Daoy (cell line): ENCODE results near the gene SERTM1. TPM values are rescaled to one million over a fixed set of nuclear protein-coding genes. Genes with fewer than 3 reads are reported as not detected.

Source experiments
- DNase-seq: peaks from one replicate; pipeline ENCODE4 v3.0.0-alpha.2; 2015; ENCODE audit warnings: low read depth
- total RNA-seq: library from RNA; depleted of rRNA; stranded (reverse); fragments of >200 nt; shearing (Covaris generic); gene quantifications from 2 replicates; pipeline ENCODE4 v1.2.3, GENCODE V29; 2014; rRNA removed

SERTM1 gene
- total RNA-seq, 1 experiment from 2014 or later: not detected

- DNase-seq: no peak
These were observed 36.6 kb downstream of the SERTM1 start for GRCh38 chr13:36710396-36710795.

GRCh38 chr13:36712290-36712689 is 38.5 kb downstream of the SERTM1 start:
- no peak for DNase-seq

- peak; percentile 22 for DNase-seq
These were observed 39.0 kb downstream of the SERTM1 start for GRCh38 chr13:36712770-36713169.

- no peak for DNase-seq
These were observed 40.1 kb downstream of the SERTM1 start for GRCh38 chr13:36713887-36714286.

- no peak for DNase-seq
These were observed 42.0 kb downstream of the SERTM1 start for GRCh38 chr13:36715841-36716240.

GRCh38 chr13:36717017-36717416 is 43.2 kb downstream of the SERTM1 start:
- no peak for DNase-seq

- DNase-seq: peak; percentile 41
These were observed 44.2 kb downstream of the SERTM1 start for GRCh38 chr13:36717966-36718545.

GRCh38 chr13:36718686-36719085 is 44.9 kb downstream of the SERTM1 start:
- no peak for DNase-seq

- no peak for DNase-seq
These were observed 50.3 kb downstream of the SERTM1 start for GRCh38 chr13:36724141-36724540.

GRCh38 chr13:36725936-36726335 is 52.1 kb downstream of the SERTM1 start:
- no peak for DNase-seq

GRCh38 chr13:36728006-36728405 is 54.2 kb downstream of the SERTM1 start:
- no peak for DNase-seq

- peak; percentile 15 for DNase-seq
These were observed 62.4 kb downstream of the SERTM1 start for GRCh38 chr13:36736119-36736726.

- DNase-seq: no peak
These were observed 63.8 kb downstream of the SERTM1 start for GRCh38 chr13:36737524-36738083.

GRCh38 chr13:36745436-36745835 is 71.6 kb downstream of the SERTM1 start:
- no peak for DNase-seq

- no peak for DNase-seq
These were observed 72.2 kb downstream of the SERTM1 start for GRCh38 chr13:36746051-36746450.

Other genes starting within 250 kb of the SERTM1 start
- 3.1 and 4.9 TPM in 2 replicates for gene CCNA1, start 241.5 kb upstream of the SERTM1 start, total RNA-seq
- gene RFXAP, start 145.2 kb downstream of the SERTM1 start, total RNA-seq: 0.30 and 0.74 TPM in 2 replicates
- gene SMAD9, start 246.2 kb downstream of the SERTM1 start, total RNA-seq: 0.30 and 0.74 TPM in 2 replicates